K562 (cell line): ENCODE measurements around the gene HEATR1. TPM values are rescaled to one million over a fixed set of nuclear protein-coding genes. Genes with fewer than 3 reads are reported as not detected.

Source experiments
- ASH1L ChIP-seq: fragments of 450-650 bp; IDR thresholded peaks from 2 replicates; pipeline ENCODE4 v1.6.1; 2018; ENCODE audit warnings: borderline replicate concordance, mild to moderate bottlenecking, low read depth; ENCODE audit not compliant: partially characterized antibody
- BDP1 ChIP-seq: IDR thresholded peaks from 3 replicates; pipeline ENCODE4 v1.6.1; 2011; ENCODE audit not compliant: insufficient read length, insufficient read depth
- CBFA2T3 ChIP-seq: fragments of 450-650 bp; IDR thresholded peaks from 2 replicates; pipeline ENCODE4 v1.6.1; 2017
- CC2D1A ChIP-seq: fragments of 450-650 bp; IDR thresholded peaks from 2 replicates; pipeline ENCODE4 v1.6.1; 2017; ENCODE audit warnings: mild to moderate bottlenecking
- ELF4 ChIP-seq: fragments of 450-650 bp; formaldehyde crosslinking; IDR thresholded peaks from 2 replicates; pipeline ENCODE4 v1.4.0; 2022; ENCODE audit warnings: missing genetic modification characterization
- ILK ChIP-seq: fragments of 450-650 bp; IDR thresholded peaks from 2 replicates; pipeline ENCODE4 v1.6.1; 2016; ENCODE audit warnings: missing genetic modification characterization, low read depth, mild to moderate bottlenecking, missing compliant biosample characterization, moderate library complexity, borderline replicate concordance
- MCM7 ChIP-seq, 2 experiments: fragments of 450-650 bp; IDR thresholded peaks; 2 replicates each; pipeline ENCODE4 v1.6.1; 2016 to 2018
- NCOA4 ChIP-seq: fragments of 450-650 bp; IDR thresholded peaks from 2 replicates; pipeline ENCODE4 v1.6.1; 2018; ENCODE audit warnings: mild to moderate bottlenecking; ENCODE audit not compliant: partially characterized antibody
- NELFE ChIP-seq: IDR thresholded peaks from 2 replicates; pipeline ENCODE4 v1.6.1; 2011; ENCODE audit warnings: mild to moderate bottlenecking; ENCODE audit not compliant: insufficient read depth, insufficient read length
- NR2F6 ChIP-seq: fragments of 450-650 bp; formaldehyde crosslinking; IDR thresholded peaks from 2 replicates; pipeline ENCODE4 v1.4.0; 2020; ENCODE audit warnings: mild to moderate bottlenecking
- RAD21 ChIP-seq, 2 experiments: fragments of 250-450 bp in 1 of 2; fragments of 450-650 bp in 1 of 2; sonication (Bioruptor Pico) in 1 of 2; formaldehyde crosslinking in 1 of 2; IDR thresholded peaks in 1 of 2; conservative IDR thresholded peaks in 1 of 2; 2 replicates each; pipeline versions ENCODE4 v1.4.0 to v1.8.0; 2020 to 2022; ENCODE audit warnings: mild to moderate bottlenecking in 2 of 2, moderate library complexity in 1 of 2
- SP1 ChIP-seq: sonication (generic); formaldehyde crosslinking; IDR thresholded peaks from 2 replicates; pipeline ENCODE4 v1.8.1; 2022; ENCODE audit warnings: mild to moderate bottlenecking, missing genetic modification reagents
- SRSF7 ChIP-seq: fragments of 200-400 bp; formaldehyde crosslinking; optimal IDR thresholded peaks from 2 replicates; pipeline ENCODE3; 2017; ENCODE audit warnings: mild to moderate bottlenecking, low read depth, low read length
- TAF15 ChIP-seq: fragments of 200-400 bp; formaldehyde crosslinking; IDR thresholded peaks from 2 replicates; pipeline ENCODE4 v1.6.1; 2017; ENCODE audit warnings: mild to moderate bottlenecking, low read depth, low read length, moderate library complexity
- XRCC4 ChIP-seq: IDR thresholded peaks from one replicate; pipeline ENCODE4 v1.6.1; 2011; ENCODE audit not compliant: insufficient read depth, insufficient read length; ENCODE audit errors: extremely low read depth
- polyA plus RNA-seq, 8 experiments: library from polyadenylated mRNA; depleted of rRNA in 4 of 8; stranded (reverse) in 5 of 8; unstranded in 3 of 8; fragments of >200 nt; fragmentation: Nextera tagmentation in 2 of 8; fragmentation: Illumina TruSeq in 1 of 8; extraction: Ambion mirVana in 2 of 8; extraction: Trizol in 1 of 8; gene quantifications; 2 replicates each; pipeline versions ENCODE4 v1.2.1 to v1.2.3, GENCODE V29; 2011 to 2014; ENCODE audit warnings: inconsistent platforms in 1 of 8, missing spikeins in 1 of 8
- total RNA-seq, 7 experiments: library from RNA; depleted of rRNA in 6 of 7; stranded (reverse); fragments of >200 nt in 6 of 7; fragmentation: Illumina TruSeq in 2 of 7; extraction: Trizol in 2 of 7; gene quantifications; 2 replicates each; pipeline versions ENCODE4 v1.2.1 to v1.2.3, GENCODE V29; 2011 to 2021; ENCODE audit warnings: low replicate concordance in 1 of 7
- TF ChIP-seq, protein P1 (sequence below): fragments of 450-650 bp; IDR thresholded peaks from 2 replicates; pipeline ENCODE4 v1.6.1; 2016; ENCODE audit warnings: mild to moderate bottlenecking
- TF ChIP-seq, protein P2 (sequence below), 2 experiments: fragments of 450-650 bp in 1 of 2; sonication (generic) in 1 of 2; formaldehyde crosslinking in 1 of 2; IDR thresholded peaks; 2 replicates each; pipeline versions ENCODE4 v1.7.1 to v1.9.0; 2016 to 2022; ENCODE audit warnings: inconsistent platforms in 1 of 2, mild to moderate bottlenecking in 1 of 2, missing genetic modification reagents in 1 of 2

The HEATR1 gene
- total and polyA plus RNA-seq, 9 of the 15 experiments (the other 6 are each of a cell fraction or from before 2014, with no cell fraction given) = 28.3 to 108 (median 50.9) TPM

DNA sequence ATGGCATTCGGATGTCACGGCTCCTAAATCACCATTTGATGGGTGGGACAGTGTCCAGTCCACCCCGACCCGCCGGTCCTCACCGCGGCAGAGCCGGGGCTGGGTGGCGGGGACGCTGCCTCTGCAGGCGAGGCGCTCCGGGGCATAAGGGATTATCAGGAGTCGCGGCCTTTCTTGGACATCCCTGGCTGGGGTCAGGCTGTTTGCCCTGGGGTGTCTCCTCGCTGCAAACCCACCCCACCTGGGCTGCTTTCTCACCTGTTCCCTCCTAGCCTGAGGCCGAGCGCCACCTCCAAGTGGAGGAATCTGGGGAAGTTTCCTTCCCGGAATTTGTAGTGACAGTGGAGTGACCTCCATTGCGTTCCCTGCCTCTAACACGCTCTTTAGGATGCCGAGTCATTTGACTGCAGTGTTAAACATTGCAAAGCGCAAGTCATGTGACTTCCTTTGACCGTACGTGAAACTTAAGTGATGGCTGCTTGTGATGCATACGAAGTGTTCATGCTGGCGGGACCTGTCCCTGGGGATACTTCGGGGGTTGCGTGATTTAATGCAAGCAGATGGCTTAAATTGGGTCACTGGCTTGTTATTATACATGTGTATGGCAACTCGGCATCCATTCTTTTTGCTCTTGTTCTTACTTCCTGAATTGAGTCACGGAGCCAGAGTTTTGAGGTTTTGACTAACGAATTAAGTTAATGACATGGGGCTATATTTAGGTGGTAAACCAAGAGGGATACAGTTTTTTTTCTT, 80.0 kb downstream of the HEATR1 start (continued):
- TF ChIP-seq NR2F6 (CRISPR knock-in tag) (no peak), ASH1L (no peak), TAF15 (no peak), RAD21 (CRISPR knock-in tag; conservative IDR thresholded peaks at IDR 0.05 in 1 of 2, IDR thresholded peaks at IDR 0.05 in 1 of 2) (0 out of 4 replicates have a peak, but pooled peaks of 1 of the 2 experiments have one; percentile 7), CBFA2T3 (no peak), NELFE (no peak), NCOA4 (no peak), ILK (tag) (no peak), SRSF7 (no peak), CC2D1A (no peak), XRCC4 (no peak), MCM7 (IDR thresholded peaks at IDR 0.05) (no peak), ELF4 (CRISPR knock-in tag) (no peak), BDP1 (no peak), SP1 (no peak)
- TF ChIP-seq, protein P1, sequence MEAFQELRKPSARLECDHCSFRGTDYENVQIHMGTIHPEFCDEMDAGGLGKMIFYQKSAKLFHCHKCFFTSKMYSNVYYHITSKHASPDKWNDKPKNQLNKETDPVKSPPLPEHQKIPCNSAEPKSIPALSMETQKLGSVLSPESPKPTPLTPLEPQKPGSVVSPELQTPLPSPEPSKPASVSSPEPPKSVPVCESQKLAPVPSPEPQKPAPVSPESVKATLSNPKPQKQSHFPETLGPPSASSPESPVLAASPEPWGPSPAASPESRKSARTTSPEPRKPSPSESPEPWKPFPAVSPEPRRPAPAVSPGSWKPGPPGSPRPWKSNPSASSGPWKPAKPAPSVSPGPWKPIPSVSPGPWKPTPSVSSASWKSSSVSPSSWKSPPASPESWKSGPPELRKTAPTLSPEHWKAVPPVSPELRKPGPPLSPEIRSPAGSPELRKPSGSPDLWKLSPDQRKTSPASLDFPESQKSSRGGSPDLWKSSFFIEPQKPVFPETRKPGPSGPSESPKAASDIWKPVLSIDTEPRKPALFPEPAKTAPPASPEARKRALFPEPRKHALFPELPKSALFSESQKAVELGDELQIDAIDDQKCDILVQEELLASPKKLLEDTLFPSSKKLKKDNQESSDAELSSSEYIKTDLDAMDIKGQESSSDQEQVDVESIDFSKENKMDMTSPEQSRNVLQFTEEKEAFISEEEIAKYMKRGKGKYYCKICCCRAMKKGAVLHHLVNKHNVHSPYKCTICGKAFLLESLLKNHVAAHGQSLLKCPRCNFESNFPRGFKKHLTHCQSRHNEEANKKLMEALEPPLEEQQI = no peak
- TF ChIP-seq, protein P2, sequence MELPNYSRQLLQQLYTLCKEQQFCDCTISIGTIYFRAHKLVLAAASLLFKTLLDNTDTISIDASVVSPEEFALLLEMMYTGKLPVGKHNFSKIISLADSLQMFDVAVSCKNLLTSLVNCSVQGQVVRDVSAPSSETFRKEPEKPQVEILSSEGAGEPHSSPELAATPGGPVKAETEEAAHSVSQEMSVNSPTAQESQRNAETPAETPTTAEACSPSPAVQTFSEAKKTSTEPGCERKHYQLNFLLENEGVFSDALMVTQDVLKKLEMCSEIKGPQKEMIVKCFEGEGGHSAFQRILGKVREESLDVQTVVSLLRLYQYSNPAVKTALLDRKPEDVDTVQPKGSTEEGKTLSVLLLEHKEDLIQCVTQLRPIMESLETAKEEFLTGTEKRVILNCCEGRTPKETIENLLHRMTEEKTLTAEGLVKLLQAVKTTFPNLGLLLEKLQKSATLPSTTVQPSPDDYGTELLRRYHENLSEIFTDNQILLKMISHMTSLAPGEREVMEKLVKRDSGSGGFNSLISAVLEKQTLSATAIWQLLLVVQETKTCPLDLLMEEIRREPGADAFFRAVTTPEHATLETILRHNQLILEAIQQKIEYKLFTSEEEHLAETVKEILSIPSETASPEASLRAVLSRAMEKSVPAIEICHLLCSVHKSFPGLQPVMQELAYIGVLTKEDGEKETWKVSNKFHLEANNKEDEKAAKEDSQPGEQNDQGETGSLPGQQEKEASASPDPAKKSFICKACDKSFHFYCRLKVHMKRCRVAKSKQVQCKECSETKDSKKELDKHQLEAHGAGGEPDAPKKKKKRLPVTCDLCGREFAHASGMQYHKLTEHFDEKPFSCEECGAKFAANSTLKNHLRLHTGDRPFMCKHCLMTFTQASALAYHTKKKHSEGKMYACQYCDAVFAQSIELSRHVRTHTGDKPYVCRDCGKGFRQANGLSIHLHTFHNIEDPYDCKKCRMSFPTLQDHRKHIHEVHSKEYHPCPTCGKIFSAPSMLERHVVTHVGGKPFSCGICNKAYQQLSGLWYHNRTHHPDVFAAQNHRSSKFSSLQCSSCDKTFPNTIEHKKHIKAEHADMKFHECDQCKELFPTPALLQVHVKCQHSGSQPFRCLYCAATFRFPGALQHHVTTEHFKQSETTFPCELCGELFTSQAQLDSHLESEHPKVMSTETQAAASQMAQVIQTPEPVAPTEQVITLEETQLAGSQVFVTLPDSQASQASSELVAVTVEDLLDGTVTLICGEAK (IDR thresholded peaks at IDR 0.05) = peak; percentile 54
- TF ChIP-seq, protein P2 (CRISPR knock-in tag; IDR thresholded peaks at IDR 0.05) = no peak
